Measurements from ENCODE around the gene FADS2. TPM values are rescaled to one million over a fixed set of nuclear protein-coding genes. Genes with fewer than 3 reads are reported as not detected.

FADS2 gene
- 43.3 TPM for total RNA-seq

GRCh38 chr11:61827571-61828378, at the start of gene FADS2:
Gene FADS2, plus strand, starts transcription at chr11:61828300. Its CDS starts 91 bp downstream, at chr11:61828391.
- peak; percentile 74 for ATAC-seq

GRCh38 chr11:61778357-61778886, 49.7 kb upstream of the FADS2 start:
- ATAC-seq = no peak

DNA sequence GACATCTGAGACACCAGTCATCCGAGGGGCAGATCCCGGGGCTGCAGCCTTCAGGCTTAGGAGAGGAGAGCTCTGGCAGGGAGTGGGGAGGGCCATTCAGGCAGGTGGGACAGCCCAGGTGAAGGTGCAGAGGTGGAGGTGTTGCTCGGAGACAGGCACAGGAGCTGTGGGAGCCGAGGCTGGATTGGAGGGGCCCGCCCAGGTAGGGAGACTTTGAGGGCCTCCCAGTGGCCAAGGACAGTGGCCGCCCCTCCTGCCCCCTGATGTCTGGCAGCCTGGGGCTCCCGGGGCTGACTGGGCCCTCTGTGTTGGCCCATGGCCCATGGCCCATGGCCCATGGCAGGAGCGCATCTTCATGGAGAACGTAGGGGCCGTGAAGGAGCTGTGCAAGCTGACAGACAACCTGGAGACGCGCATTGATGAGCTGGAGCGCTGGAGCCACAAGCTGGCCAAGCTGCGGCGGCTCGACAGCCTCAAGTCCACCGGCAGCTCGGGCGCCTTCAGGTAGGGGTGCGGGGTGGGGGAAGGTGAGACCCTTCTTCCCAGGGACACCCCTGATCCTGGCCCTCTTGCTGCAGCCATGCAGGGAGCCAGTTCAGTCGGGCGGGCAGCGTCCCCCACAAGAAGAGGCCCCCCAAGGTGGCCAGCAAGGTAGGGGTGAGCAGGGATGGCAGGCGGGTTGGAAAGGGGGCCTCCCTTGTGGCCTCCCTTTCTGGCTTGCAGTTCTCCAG, 49.0 kb upstream of the FADS2 start:
- no peak for ATAC-seq

DNA sequence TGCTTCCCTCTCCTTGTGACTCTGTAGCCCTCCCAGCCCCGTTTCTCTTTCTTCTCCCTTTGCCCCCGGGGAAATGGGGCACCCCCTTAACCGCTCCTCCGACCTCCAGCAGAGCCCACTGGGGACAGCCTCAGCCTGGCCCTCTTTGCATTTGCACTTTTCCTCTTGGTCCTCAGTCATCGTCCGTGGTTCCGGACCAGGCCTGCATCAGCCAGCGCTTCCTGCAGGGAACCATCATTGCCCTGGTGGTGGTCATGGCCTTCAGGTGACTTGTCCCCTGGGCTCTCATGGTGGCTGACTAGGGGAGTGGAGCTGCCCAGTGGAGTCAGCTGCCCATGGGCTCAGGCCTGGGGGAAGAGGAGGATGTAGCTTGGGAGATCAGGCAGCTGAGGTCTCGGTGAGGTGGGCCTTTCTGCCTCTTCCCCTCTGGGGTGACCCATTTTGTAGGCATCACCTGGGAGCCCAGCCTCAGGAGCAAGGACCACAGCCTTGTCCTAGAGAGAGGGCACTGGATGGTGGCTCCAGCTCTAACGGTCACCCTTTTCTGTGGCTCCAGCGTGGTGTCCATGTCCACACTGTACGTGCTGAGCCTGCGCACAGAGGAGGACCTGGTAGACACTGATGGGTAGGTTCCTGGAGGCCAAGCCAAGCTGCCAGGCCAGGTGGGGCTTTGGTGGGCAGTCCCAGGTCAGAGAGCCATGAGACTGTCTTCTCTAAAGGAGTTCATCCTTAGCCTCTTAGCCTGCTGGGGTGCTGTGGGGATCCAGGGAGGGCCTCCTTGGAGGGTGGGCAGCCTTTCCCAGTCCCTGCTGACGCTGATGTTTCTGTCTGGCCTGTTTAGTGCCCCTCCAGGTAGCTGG, 48.2 kb upstream of the FADS2 start:
- ATAC-seq = no peak

DNA sequence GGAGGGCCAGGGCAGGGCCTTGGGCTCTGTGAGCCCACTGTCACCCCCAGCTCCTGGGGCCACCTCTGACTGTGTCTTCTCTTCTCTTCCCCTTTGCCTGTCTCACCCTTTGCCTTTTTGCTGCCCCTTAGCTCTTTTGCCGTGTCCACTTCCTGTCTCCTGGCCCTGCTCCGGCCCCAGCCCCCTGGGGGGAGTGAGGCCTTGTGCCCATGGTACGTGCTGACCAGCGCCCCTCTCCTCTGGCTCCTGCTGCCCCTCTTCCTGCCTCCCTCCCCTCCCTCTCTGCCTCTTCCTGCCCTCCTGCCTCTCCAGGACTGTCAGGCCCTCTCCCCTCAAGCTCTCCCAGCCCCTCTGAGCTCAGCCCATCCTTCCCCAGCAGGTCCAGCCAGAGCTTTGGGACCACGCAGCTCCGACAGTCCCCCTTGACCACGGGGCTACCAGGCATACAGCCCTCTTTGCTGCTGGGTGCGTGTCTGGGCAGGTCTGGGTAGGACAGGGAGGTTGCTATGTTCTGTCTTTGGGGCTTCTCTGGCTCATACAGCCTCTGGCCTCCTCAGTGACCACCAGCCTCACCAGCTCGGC, 47.4 kb upstream of the FADS2 start:
- no peak for ATAC-seq

- ATAC-seq = no peak
These were observed 46.5 kb upstream of the FADS2 start for GRCh38 chr11:61781585-61781984.

- no peak for ATAC-seq
These were observed 45.8 kb upstream of the FADS2 start for GRCh38 chr11:61782299-61782698.

DNA sequence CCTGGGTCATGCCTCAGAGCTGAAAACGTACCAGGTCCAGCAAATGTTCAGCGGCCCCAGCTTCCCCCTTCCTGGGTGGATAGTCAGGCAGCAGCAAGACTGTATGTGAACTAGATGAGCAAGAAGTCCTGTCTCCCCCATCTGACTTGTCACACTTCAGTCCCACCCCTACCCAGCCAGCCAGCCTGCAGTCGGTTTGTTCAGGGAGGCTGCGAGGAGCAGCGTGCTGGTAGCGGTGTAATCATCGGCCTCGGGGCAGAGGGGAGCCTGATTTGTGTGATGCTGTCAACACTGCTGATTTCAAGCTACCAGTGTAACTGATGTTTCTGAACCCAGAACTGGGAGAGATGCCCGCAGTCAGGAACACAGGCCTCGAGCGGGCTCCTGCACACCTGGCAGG, 45.3 kb upstream of the FADS2 start:
- ATAC-seq = no peak

GRCh38 chr11:61783717-61784505, 44.2 kb upstream of the FADS2 start:
- ATAC-seq = no peak

DNA sequence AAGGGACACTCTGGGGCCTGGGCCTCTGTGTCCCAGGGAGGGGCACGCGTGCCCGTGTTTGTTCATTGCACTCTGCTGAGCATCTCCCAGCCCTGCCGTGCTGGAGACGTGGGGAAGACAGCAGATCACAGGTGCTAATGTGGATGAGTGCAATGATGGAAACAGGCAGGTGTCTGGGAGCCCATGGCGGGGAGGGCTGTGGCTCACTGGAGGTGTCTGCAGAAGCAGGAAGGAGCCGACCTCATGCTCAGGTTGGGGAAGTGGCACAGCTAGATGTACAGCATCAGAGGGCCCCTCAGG, 43.6 kb upstream of the FADS2 start:
- ATAC-seq = no peak

DNA sequence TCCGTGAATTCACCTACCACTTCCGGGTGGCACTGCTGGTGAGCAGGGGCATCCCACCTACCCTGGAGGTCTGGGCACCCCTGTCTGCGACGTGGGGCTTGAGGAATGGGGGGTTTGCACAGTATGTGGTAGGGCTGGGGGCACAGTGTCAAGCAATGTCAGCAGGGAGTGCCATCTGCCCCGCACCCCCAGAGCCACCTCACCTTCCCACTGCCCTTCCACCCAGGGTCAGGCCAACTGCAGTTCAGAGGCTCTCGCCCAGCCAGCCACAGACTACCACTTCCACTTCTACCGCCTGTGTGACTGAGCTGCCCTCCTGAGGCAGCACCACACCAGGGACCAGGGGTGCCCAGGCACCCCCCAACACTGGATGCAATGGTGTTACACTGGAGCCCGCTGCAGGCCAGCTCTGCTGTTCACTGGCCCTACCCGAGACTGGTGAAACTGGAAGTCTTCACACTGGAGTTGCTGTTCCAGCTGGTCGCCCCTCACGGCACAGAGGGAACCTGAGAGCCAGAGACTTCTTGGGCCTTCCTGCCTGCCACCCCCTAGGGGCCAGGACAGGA, 42.2 kb upstream of the FADS2 start:
- ATAC-seq = no peak

DNA sequence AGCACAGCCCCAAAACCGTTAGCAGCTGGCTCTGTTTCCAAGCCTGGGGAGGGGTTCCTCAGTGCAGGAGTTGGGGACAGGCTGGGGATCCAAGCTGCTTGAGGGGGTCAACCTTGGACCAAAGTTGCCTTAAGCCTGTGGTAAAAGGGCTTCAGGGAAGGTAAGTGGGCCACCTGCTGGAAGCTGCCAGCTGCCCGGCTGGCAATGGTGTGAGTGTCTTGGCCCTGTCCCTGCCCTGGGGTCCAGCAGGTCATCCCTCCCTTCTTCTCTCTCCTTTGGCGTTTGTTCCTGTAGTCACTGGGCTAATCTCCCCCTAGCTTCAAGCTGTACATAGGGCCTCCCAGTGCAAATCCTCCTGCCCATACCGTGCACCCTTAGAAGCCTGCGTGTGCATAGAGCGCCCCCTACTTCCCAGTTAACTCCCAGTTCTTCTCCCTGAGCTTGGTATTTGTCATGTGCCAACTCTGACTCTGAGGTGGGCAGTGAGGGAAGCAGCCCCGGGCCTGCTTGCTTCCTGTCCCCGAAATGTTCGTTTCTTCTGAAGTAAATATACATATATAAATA, 40.1 kb upstream of the FADS2 start:
- ATAC-seq = no peak

DNA sequence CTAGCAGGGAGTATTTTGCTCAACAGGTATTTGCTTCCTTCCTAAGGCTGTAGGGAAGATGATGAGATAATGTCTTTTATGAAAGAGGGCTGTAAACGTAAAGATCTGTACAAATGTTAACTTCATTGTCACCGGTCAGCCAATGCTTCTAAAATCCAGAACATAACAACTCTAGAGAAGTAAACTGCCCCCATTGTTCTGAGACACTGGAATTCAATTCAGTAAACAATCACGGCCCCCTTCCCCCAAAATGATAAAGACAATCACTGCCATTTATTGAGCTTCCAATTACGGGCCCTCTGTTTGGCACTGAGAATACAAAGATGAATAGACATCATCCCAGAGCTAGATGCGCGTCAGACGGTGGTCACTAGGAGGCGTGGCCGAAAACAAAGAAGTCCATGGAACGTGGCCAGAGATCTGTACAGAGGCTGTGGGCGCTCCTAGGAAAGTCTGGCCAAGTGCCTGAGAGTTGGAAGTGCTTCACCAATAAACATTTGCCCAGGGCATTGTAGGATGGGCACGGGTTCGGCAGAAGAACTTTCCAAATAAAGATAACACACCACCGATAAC, 36.3 kb upstream of the FADS2 start:
- peak; percentile 61 for ATAC-seq

- ATAC-seq = peak; percentile 90
These were observed 35.6 kb upstream of the FADS2 start, which contains the start of the genes FEN1 and TMEM258 for GRCh38 chr11:61792310-61793082. Gene FEN1, plus strand, starts transcription at chr11:61792911. Its CDS starts 2,451 bp downstream, at chr11:61795362. Gene TMEM258, minus strand, starts transcription at chr11:61792599. Its CDS starts 41 bp downstream, at chr11:61792558.

- ATAC-seq = no peak
These were observed 34.8 kb upstream of the FADS2 start for GRCh38 chr11:61793083-61793828.

DNA sequence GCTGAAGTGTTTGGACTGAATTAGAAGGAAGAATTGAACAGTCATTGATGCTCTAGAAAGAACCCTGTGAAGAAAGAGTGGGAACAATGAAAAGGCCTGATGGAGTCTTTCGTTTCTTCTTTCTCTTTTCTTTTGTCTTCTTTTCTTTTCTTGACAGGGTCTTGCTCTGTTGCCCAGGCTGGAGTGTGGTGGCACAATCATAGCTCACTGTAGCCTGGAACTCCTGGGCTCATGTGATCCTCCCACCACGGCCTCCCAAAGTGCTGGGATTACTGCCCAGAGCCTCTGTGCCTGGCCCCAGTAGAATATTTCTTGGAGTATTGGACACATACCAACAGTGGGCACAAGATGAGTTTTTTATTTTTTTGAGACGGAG, 34.3 kb upstream of the FADS2 start:
- no peak for ATAC-seq

GRCh38 chr11:61794579-61794978, 33.5 kb upstream of the FADS2 start:
- ATAC-seq = no peak

DNA sequence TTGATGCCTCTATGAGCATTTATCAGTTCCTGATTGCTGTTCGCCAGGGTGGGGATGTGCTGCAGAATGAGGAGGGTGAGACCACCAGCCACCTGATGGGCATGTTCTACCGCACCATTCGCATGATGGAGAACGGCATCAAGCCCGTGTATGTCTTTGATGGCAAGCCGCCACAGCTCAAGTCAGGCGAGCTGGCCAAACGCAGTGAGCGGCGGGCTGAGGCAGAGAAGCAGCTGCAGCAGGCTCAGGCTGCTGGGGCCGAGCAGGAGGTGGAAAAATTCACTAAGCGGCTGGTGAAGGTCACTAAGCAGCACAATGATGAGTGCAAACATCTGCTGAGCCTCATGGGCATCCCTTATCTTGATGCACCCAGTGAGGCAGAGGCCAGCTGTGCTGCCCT, 32.6 kb upstream of the FADS2 start:
- no peak for ATAC-seq
